DMS 273 (cell line): ENCODE data around the gene CLIC3.

ENCODE experiments used
- DNase-seq: peaks from one replicate; lab custom pipeline; 2025; ENCODE audit not compliant: unreplicated experiment; lab: John Stamatoyannopoulos, UW

CLIC3 gene

DNA sequence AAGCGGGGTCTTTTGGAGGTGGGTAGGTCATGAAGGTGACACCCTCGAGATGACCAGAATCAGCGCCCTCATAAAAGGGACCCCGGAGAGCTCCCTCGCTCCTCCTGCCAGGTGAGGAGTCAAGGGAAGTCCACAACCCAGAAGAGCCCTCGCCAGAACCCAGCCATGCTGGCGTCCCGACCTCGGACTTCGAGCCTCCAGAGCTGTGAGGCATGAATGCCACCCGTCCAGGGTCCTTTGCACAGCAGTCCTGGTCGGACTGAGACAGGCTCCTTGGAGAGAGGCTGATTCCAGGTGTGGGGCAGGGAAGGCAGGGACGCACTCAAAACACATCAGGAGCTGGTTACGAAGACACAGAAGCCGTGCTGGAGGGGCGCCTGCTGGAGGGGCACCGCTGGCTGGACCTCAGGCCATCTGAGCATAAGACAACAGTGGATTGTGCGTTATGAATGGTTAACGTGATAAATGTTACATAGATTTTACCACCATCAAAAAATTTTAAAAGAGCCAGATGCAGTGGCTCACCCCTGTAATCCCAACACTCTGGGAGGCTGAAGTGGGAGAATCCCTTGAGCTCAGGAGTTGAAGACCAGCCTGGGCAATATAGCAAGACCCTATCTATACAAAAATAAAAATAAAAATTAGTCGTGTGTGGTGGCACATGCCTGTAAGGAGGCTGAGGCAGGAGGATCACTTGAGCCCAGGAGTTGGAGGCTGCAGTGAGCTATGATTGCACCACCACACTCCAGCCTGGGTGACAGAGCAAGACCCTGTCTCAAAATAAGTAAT lies 5.7 kb upstream of the CLIC3 start:
- DNase-seq, result no peak

DNA sequence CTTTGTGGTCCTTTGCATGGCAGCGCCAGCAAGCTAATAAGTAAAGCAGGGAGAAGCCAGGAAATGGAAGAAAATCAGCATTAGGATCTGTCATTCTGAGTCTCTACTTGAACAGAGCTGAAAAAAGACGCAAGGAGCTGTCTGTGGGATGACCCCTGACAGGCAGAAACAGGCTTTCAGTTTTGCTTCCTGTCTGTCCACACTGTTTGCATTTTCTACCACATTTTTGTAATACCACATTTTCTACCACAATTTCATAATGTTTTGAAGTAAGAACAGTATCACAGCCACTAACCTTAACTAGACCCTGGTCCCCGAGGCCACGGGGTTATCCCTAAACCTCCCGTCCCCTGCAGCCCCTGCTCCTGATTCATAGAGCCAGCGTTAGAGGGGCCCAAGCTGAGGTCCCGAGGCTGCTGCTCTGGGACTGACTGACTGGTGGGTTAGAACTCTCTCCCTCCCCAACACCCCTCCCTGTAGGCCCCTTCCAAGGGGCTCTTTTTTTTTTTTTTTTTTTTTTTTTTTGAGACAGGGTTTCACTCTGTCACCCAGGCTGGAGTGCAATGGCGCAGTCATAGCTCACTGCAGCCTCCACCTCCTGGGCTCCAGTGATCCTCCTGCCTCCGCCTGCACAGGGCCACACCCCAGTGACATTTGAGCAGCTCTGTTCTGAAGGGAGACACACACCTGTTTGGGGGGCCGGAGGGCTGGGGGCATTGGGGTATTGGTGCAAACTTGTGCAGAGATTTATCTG lies 4.0 kb upstream of the CLIC3 start:
- no peak for DNase-seq

DNA sequence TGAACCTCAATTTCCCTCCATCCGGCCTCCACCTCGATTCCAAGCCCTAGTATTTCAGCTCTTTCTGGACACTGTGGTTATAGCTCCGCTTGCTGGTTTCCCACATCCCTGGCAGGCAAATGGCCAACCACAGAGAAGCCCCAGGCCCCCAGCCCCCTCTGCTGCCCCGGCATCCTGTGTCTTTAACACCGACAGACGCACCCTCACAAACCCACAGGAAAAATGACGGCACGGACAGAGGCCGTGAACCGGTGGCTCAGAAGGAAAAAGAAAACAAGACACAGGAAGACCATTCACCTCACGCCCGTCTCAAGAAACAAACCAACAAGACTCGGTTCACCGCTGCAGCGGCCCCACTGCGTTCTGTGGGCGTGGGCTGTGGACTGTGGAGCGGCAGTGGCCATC lies 1.5 kb upstream of the CLIC3 start:
- DNase-seq, result no peak

DNA sequence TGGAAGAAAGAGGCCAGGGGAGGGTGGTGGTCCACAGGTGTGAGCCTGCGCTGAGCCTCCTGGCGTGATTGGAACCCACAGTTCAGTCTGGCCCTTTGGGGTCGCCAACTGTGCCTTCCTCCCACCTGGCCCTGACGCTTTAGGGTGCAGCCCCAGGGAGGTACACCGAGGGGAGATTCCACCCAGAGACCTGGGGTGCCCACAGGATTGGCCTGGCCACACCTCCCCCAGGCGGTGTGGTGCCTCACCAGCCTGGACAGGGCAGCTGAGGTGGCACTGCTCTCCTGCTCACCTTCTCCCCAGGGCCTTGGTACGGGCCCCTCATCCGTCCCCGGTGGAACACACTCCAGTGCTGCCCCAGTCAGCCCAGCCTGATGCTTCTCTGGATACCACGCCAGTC lies 1.0 kb upstream of the CLIC3 start:
- no peak for DNase-seq

- peak; percentile 58 for DNase-seq
These were observed 526 bp downstream of the CLIC3 start for GRCh38 chr9:136995772-136996311.

DNA sequence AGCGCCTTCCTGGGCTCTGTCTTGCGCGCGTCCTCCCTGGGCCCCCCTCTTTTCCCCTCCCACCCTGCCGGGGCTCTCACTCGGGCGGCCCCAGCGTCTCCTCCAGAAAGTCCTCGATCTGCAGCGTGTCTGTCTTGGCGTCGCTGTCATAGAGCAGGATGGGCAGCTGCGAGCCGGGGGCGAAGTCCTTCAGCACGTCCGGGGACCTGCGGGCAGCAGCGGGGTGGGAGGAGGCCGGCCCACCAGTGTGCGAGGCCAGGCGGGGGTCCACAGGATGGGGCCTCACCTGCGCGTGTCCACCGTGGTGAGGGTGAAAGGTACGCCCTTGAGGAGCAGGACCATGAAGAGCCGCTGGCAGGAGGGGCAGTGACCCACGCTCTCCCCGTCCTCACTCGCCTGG lies 1.0 kb downstream of the CLIC3 start:
- DNase-seq, result no peak

DNA sequence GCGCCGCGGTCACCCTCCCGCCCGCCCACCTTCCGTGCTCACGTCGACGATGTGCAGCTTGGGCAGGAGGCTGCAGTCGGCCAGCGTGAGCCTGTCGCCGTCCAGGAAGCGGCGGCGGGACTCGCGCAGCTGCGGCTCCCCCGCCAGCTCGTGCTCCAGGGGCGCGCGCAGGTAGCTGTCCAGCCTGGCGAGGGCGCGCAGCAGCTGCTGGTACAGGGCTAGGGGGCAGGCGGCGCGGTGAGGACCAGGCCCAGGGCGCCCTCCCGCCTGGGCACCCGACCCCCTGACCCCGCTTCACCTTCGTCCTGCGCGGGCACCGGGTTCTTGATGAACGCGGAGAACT lies 1.5 kb downstream of the CLIC3 start:
- no peak for DNase-seq

- no peak for DNase-seq
These were observed 2.0 kb downstream of the CLIC3 start for GRCh38 chr9:136994180-136994887.

GRCh38 chr9:136992819-136993369 lies 3.5 kb downstream of the CLIC3 start:
- DNase-seq, result no peak

GRCh38 chr9:136991993-136992818 lies 4.2 kb downstream of the CLIC3 start, which contains the start of gene PAXX:
TSS of gene PAXX (plus strand) at chr9:136992422. CDS start at chr9:136992444, 22 bp downstream.
- peak; percentile 90 for DNase-seq

GRCh38 chr9:136990242-136990911 lies 6.0 kb downstream of the CLIC3 start:
- DNase-seq, result no peak

- DNase-seq, result no peak
These were observed 7.5 kb downstream of the CLIC3 start for GRCh38 chr9:136988872-136989271.

DNA sequence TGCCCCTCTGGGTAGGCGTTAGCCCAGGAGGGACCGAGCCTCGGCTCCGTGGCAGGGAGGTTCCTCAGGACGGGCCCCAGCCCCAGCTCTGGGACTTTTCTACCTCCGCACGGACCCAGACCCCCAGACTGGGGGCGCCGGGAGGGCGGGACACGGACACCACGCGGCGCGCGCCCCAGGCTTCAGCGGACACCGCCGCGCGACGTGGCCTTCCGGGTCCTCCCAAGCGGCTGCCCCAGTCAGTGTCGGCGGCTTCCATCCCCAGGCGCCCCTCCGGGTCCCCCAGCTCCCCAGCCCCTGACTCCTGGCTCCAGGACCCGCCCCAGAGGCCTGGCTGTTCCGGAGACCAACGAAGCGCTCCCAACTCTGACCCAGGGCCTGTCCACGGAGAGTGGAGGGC lies 10.5 kb downstream of the CLIC3 start:
- DNase-seq, result no peak

- no peak for DNase-seq
These were observed 11.3 kb downstream of the CLIC3 start for GRCh38 chr9:136985027-136985602.

DNA sequence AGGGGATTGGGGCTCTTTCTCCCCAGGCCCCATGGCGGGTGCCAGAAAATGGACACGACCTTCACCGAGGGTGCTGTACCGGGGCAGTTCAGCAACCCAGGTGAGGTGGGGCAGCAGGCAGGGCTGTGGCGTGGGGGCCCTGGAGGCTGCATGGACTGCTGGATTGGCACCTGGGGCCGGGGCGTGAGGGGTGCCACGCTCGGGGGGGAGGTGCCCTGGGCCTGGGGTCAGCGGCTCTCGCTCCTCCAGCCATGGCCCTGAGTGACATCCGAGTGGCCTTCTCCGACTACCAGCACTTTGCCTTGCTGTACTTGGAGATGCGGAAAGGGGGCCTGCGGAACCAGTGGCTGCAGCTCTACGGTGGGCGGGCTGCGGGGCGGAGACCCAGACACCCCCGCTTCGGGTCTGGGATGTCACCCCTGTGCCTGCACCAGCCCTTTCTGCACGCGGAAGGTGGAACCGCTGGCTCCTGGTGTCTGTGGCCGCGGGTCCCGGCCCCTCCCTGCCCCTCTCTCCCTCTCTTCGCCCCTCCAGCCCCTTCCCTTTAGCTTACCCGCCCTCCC lies 11.8 kb downstream of the CLIC3 start:
- no peak for DNase-seq

DNA sequence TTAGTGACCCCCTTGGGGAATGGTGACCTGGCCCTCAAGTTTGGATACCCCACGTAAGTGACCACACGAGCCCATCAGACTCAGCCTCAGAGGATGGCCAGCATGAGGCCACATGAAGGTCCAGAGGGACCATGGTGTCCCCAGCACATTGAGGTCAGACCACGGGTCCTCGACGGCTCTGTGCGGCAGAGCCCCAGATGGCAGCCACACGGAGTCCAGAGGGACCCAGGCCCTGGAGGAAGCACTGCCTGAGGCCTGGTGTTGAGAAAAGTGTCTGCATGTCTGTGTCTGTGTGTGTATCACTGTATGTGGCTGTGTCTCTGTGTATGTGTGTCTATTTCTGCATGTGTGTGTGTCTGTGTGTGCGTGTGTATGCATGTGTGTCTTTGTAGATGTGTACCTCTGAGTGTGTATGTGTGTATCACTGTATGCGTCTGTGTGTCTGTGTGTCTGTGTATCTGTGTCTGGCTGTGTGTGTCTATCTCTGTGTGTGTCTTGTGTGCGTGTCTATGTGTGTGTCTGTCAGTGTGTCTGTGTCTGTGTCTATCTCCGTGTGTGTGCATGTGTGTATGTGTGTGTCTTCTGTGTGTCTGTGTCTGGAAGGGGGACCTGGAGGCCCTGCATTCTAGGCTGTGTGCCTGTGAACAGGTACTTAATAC lies 12.6 kb downstream of the CLIC3 start:
- no peak for DNase-seq

- DNase-seq, result no peak
These were observed 13.2 kb downstream of the CLIC3 start for GRCh38 chr9:136983167-136983566.

- no peak for DNase-seq
These were observed 13.9 kb downstream of the CLIC3 start, which contains the start of gene LCNL1 for GRCh38 chr9:136982232-136983051. TSS of gene LCNL1 (plus strand) at chr9:136982993. CDS start at chr9:136983587, 594 bp downstream.
